ENCODE results near the gene USP47. TPM values are rescaled to one million over a fixed set of nuclear protein-coding genes. Genes with fewer than 3 reads are reported as not detected.

USP47 gene
- polyA plus RNA-seq, 1 experiment = 35.0 TPM

GRCh38 chr11:11985016-11985715 lies 143.4 kb downstream of the USP47 start:
- Histone ChIP-seq H3K4me3 (ENCODE audit: low read depth, low read length) (no peak overlapping the region), H3K27ac (ENCODE audit: low read depth, low read length) (peak overlapping the region; percentile 42), H3K27me3 (ENCODE audit: control insufficient read depth, insufficient read depth, low read length) (no peaks in the 10 kb centered on the region), H3K9me3 (ENCODE audit: control insufficient read depth, insufficient read depth, low read length) (peaks cover 7% of the 10 kb centered on the region)
- ChIA-PET CTCF (interaction anchor here (1.4 kb wide), 1 partner anchor 9 kb away, joined by 4 read pairs; no protein-coding TSS in a partner anchor), POLR2A (interaction anchor here (0.7 kb wide), 1 partner anchor 8 kb away, joined by 3 read pairs; no protein-coding TSS in a partner anchor)
- TF ChIP-seq CTCF (IDR thresholded peaks at IDR 0.05; ENCODE audit: low read depth, low read length) = no peak
- no peak for DNase-seq (ENCODE audit: low read depth, low spot score)

GRCh38 chr11:11985954-11986949 lies 144.5 kb downstream of the USP47 start:
- Histone ChIP-seq H3K4me3 (ENCODE audit: low read depth, low read length) (no peak overlapping the region), H3K27ac (ENCODE audit: low read depth, low read length) (no peak overlapping the region), H3K27me3 (ENCODE audit: control insufficient read depth, insufficient read depth, low read length) (no peaks in the 10 kb centered on the region), H3K9me3 (ENCODE audit: control insufficient read depth, insufficient read depth, low read length) (peaks cover 4% of the 10 kb centered on the region)
- no peak for TF ChIP-seq CTCF (IDR thresholded peaks at IDR 0.05; ENCODE audit: low read depth, low read length)
- no peak for DNase-seq (ENCODE audit: low read depth, low spot score)
- CTCF ChIA-PET = interaction anchor here (1.2 to 1.4 kb wide), 2 partner anchors 10 to 33 kb away, joined by 4 to 5 read pairs; no protein-coding TSS in a partner anchor
- POLR2A ChIA-PET = no interaction called here

GRCh38 chr11:11987503-11988022 lies 145.8 kb downstream of the USP47 start:
- Histone ChIP-seq H3K9me3 (ENCODE audit: control insufficient read depth, insufficient read depth, low read length) (no peaks in the 10 kb centered on the region; the same call in 1 of the 2 replicates), H3K27ac (ENCODE audit: low read depth, low read length) (peak overlapping the region; percentile 89), H3K27me3 (ENCODE audit: control insufficient read depth, insufficient read depth, low read length) (no peaks in the 10 kb centered on the region), H3K4me3 (ENCODE audit: low read depth, low read length) (no peak overlapping the region)
- POLR2A ChIA-PET = no interaction called here
- CTCF ChIA-PET = interaction anchor here (0.9 to 2.1 kb wide), 5 partner anchors 9 to 57 kb away, joined by 3 to 9 read pairs (median 5); no protein-coding TSS in a partner anchor
- no peak for DNase-seq (ENCODE audit: low read depth, low spot score)
- peak; percentile 58 for TF ChIP-seq CTCF (IDR thresholded peaks at IDR 0.05; ENCODE audit: low read depth, low read length)

GRCh38 chr11:11988099-11988651 lies 146.4 kb downstream of the USP47 start:
- ChIA-PET CTCF (interaction anchor here (0.6 to 2.1 kb wide), 7 partner anchors 9 to 892 kb away, joined by 3 to 9 read pairs (median 4); no protein-coding TSS in a partner anchor), POLR2A (no interaction called here)
- TF ChIP-seq CTCF (IDR thresholded peaks at IDR 0.05; ENCODE audit: low read depth, low read length) = no peak; the same call in 1 of the 2 replicates
- peak overlapping the region; percentile 11; the same call in 1 of the 2 replicates for H3K4me3 ChIP-seq (ENCODE audit: low read depth, low read length)
- no peaks in the 10 kb centered on the region for H3K27me3 ChIP-seq (ENCODE audit: control insufficient read depth, insufficient read depth, low read length)
- H3K9me3 ChIP-seq (ENCODE audit: control insufficient read depth, insufficient read depth, low read length) = no peaks in the 10 kb centered on the region; the same call in 1 of the 2 replicates
- peak overlapping the region; percentile 89 for H3K27ac ChIP-seq (ENCODE audit: low read depth, low read length)
- DNase-seq (ENCODE audit: low read depth, low spot score) = no peak

All from AG04450 (cell line).